Activated CD4-positive, alpha-beta T cell treated with anti-CD3 and anti-CD28 coated beads, Interleukin-2, amount 50 U/mL, for 16 hours (primary cell): ENCODE data around the gene ZBED5.
"Not testable (repeated sequence)": the region's sequence is repeated elsewhere in the genome, so short reads cannot be mapped to it uniquely, and the experiment has no call there.

Experiments used
- DNase-seq: peaks from one replicate; pipeline ENCODE4 v3.0.0-alpha.2; 2020

Gene ZBED5

DNA sequence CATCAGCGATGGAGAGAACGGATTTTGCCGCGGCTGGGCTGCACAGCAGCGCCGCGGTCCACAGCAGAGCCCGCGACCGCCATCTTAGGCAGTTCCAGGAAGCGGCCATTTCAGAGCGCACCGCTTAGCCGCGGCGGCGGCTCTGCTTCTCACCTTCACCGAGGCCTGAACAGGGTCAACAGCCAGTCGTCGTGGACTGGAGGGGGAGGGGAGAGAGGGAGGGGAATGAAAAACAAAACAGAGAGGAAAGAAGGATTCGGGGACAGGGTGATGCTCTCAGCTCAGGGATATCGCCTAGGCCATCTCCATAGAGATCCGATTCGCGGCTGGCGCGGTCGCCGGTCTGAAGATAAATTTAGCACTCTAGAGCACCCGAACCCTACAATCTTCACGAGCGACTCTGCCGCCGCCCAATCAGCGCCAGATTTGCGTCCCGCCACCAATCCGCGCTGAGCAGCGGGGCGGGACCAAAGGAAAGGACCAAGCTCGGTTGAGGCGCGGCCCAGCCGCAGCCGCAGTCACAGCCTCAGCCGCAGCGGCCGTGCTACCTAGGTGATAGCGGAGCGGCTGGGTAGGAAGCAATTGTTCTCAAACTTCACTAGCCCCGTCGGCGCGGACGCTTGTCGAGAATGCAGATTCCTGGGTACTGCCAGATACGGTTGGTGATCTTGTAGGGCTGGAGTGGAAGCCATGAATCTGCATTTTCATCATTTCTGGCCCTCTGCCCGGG, at the start of gene ZBED5:
Gene ZBED5, minus strand, starts transcription at position 345 of the 730 bp plus-strand sequence. CDS start 3,108 bp downstream, outside the sequence.
- DNase-seq = peak; percentile 97

DNA sequence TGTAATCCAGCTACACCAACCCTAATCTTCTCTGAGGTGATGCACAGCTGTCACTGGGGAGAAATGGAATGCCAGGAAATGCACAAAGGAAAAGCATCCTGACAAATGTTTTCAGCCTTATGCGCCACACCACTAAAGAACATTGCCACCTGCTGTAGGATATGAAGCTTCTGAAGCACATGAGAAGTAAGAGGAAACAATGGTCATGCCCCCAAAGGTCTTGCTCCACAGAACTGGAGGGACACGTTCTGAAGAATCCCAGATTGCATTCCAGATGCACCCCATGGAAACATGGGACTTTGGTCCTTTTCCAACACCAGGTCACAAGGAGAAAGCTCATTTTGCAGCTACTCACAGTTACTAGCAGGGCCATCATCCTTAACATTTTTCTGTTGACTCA, 48.7 kb upstream of the ZBED5 start:
- no peak for DNase-seq

DNA sequence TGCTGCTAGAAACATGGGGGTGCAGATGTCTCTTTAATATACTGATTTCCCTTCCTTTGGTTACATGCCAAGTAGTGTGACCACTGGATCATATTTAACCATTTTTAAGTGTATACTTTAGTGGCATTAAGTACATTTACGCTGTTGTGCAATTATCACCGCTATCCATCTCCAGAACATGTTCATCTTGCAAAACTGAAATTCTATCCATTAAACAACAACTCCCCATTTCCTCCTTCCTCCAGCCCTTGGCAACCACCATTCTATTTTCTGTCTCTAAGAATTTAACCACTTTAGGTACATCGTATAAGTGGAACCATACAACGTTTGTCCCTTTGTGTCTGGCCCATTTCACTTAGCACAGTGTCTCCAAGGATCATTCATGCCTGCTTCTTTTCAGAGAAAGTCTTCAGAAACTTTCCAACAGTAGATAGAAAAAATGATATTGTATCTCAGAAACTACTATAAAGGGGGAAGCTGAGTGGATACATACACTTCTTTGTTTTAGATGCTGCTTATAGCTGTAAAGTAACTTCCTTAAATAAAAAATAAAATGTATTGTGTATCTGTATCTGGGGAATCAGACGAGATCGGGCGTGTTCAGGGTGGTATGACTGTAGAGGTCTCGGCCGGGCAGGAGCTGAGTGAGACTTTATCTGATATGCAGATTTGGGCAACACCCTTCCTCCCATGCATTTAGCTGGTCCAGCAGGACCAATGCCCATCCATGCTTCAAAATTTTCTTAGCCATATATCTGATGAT, 44.6 kb upstream of the ZBED5 start:
- no peak for DNase-seq

DNA sequence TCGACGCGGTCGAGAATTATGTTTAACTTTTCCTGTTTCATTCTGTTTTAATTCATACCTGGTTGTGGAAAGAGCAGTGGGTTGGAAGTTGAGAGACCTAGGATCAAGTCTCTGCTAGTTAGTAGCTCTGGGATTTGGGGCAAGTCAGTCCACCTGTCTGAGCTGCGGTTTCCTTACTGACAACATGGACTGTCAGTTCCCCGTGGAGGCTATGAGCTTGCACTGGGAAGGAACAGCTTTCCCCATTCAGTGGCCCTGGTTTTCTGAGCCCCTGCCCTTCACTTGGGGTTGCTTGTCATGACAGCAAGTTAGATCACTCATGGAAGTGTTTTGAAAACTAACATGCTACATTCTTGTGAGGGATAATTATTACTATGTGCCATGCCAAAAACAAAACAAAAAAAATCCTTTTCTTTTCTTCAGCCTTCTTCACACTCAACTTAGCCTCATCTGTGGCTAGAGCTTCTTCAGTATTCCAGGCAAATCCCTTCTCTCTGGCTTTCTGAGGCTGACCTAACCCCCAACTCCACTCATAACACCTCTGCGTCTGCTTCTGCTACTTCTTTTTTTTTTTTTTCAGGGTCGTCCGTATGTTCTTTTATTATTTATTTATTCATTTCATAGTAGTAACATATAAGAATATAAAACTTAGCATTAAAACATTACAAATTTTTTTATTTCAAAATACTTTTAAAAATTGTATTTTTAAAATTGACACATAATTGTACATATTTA, 43.0 kb upstream of the ZBED5 start:
- DNase-seq = no peak

DNA sequence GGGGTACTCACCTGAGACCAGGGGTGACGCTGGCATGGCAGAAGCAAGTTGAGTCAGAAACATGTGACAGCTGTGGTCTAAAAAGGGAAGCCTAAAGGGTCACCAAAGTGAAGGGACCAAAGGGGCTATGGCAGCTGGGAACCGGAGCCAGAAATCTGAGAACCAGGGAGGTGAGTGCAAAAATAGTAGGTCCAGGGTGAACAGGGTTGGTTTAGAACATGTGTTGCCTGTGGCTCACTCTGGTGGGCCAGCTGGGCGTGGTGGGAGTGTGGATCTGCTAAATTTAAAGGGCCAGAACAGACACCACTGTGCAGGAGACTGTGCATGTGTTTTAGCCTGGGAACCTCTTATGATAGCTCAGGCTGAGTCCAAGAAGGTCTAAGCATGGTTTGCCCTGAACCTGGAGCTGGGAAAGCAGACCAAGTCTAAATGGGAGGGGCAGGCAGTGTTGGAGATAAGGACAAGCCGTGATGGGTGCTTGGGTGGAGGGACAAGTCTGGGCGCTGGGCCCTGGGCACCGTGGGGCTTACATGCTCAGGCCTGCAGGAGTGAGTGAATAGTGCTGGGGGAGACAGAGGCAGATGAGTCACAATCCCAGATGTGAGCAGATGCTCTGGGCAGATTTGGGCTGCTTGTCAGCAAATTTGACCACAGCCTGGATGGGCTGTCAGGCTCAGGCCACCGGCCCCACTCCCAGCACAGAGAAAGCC, 41.4 kb upstream of the ZBED5 start:
- DNase-seq = no peak

DNA sequence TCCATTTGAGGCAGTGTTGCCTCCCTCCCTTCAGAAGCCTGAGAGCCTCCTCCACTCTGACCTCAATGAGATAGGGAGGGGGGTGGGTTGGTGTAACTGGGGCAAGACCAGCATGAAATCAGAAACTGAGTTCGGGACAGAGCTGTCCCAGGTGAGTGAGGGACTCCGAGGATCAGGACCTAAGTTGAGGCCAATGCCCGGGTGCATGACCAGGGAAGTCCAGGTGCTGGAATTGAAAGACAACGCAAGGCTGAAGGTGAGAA, 40.8 kb upstream of the ZBED5 start:
- no peak for DNase-seq

DNA sequence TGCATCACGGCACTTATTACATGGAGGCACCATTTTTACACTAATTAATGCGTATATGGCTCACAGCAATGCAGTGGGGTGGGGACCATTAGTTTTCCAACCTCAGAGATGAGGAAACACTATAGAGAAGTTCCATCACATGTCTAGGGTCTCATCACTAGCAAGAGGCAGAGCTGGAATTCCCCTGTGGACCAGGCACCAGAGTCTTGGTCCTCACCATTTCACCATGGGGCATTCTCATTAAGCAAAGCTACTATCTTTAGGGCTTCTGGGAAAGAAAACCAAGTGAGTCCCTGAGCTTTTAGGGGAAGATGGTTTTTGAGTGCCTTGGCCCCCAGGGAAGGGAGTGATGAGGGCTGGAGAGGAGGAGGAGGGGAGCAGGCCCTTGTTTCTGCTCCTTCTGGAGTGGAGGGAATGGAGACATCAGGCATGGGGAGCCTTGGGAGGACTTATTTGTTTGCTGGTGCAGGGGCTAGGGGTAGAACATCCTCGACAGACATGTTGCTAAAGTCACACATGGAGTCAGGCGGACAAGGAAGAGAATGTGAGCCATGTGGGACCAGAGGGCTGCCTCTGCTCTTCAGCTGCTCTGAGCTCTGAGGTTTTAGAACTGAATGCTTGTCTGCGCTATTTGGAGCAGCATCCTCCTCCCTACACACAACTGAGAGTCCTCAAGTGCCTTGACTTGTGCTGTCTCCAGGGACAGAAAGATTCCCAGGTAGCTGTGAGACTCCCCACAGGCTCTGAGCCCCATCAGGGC, 40.3 kb upstream of the ZBED5 start:
- DNase-seq = no peak

DNA sequence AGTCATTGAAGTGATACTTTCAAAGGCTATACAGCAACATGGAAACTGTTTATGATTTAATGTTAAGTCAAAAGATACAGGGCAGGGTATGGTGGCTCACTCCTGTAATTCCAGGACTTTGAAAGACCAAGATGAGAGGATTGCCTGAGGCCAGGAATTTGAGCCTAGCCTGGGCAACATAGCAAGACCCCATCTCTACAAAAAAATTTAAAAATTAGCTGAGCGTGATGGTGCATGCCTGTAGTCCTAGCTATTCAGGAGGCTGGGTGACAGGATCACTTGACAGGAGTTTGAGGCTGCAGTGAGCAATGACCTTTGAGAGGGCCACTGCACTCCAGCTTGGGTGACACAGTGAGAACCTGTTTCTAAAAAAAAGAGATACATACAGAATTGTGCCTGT, 39.3 kb upstream of the ZBED5 start:
- no peak for DNase-seq

DNA sequence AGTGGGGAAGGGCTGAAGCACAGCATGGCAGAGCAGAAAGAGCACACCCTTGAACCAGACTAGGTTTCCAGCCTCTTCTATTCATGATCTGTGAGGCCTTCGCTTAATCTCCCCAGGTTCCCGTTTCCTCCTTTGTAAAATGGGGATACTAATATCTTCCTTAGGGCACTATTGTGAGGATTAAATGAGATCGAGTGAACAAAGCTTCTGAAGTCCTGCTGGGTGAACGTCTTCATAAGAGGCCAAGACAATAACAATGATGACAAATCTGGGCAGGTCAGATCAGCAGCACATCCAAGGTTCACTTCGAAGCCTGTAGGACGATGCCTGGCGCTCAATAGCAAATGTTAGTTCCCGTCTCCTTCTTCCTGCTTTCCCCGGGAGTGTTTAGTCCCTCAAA, 38.6 kb upstream of the ZBED5 start:
- DNase-seq = no peak

DNA sequence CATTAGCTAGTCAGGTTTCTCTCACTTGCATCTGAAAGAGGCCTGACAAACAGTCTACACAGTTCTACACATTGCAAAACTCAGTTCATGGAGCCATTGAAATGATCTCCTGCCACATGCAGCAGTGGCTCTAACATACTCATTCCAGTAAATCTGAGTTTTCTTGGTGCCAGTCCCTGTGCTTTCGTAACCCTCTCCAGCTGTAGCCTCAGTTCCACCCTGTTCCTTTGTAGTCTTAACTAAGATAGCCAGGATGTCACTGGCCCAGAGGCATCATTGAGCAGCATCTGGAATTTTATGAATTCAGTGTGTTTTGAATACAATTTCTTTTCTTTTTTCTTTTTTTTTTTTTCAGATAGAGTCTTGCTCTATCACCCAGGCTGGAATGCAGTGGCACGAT, 37.4 kb upstream of the ZBED5 start:
- DNase-seq = no peak

DNA sequence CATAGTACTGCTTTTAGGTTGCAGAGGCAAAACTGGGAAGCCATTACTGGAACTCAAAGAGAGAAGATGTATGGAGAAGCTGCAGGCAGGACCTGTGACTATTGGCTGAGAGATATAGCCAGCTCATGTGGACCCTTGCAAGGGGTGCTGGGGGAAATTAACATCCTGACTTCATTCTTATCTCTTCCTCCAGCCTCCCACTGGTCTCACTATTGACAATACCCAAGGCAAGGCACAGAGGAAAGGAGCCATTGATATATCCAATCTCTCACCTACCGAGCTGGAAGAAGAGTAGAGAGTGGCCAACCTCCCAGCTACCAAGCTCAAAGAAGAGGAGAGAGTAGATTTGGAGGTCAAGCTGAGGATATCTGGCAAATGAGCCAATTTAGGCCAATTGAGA, 36.8 kb upstream of the ZBED5 start:
- DNase-seq = no peak

DNA sequence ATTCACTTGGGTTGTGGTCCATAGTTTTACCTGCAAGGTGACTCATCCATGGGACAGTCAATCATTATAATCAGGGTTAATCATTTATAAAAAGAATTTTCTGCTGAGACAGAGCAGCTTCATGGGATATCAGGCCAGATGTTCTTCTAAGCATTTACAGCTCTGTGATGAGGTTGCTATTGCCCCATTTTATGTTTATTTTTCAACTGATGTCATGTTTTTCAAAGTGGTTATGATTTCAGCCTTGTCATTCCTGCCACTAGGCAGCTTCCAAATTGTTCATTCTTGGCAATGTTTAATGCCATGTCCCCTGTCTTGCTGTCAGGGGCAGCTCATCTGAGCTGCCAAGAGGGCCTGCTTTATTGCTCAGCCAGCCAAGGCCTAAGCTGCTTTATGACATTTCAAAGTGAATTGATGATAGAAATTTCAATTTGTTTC, 35.9 kb upstream of the ZBED5 start:
- no peak for DNase-seq

DNA sequence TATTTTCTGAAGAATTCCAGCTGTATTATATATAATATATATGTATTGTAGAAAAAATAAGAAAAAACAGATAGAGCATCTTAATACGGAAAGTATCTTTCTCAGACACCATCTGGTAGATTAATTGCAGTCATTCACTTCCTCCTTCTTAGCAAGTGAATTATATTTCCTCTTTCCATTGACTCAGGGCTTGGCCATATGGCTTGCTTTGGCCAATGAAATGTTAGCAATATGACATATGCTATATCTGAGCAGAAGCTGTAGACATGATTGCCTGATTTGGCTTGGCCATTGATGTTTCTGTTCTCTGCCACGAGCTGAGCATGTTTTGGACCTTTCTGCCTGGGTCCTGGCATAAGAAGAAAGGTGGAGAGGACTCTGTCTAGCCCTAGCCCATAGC, 34.4 kb upstream of the ZBED5 start:
- no peak for DNase-seq

DNA sequence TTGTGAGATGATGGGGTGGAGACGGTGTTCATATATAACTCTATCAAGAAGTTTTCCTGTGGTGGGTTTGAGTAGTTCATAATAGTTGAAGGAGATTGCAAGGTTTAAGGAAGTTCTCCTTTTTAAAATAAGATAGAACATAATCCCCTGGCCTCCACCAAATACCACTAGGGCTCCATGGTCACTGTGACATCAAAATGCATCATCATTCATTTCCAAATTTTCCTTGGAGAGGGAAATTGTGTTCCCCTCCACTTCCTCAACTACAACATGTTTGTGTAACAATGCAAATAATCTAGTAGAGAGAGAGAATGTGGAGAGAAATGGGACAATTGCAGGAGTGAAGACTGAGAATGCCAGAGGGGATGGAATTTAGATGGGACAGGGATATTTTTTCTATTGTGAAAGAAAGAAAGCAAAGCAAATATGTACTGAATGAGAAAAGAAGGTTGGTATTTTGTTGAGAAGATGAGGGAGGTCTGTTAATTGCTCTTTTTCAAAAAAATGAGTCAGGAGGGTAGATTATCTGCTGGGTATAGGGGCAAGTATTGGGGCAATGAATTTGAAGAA, 33.4 kb upstream of the ZBED5 start:
- DNase-seq = no peak

DNA sequence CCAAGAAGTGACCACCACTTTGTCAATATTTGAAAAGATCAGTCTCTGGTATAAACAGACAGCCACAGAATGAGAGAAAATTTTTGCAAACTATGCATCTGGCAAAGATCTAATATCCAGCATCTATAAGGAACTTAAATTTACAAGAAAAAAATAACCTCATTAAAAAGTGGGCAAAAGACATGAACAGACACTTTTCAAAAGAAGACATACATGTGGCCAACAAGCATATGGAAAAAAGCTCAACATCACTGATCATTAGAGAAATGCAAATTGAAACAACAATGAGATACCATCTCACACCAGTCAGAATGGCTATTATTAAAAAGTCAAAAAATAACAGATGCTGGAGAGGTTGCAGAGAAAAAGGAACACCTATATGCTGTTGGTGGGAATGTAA, 32.2 kb upstream of the ZBED5 start:
- DNase-seq = not testable (repeated sequence)

DNA sequence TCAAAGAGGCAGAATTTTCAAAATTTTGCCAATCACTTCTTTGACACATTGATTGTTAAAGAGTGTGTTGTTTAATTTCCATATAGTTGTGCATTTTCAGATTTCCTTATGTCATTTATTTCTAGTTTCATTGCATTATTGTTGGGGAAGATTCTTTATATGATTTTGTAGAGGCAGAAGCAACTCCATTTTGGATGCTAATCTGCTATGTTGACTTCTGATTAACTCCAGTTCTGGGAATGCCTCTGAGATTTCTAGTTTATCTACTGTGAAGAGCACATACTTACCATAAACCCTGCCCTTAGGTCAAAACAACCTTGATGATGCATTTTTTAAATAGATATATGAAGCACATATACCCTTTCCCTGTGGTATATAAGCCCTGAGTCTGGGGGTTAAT, 29.5 kb upstream of the ZBED5 start:
- no peak for DNase-seq

DNA sequence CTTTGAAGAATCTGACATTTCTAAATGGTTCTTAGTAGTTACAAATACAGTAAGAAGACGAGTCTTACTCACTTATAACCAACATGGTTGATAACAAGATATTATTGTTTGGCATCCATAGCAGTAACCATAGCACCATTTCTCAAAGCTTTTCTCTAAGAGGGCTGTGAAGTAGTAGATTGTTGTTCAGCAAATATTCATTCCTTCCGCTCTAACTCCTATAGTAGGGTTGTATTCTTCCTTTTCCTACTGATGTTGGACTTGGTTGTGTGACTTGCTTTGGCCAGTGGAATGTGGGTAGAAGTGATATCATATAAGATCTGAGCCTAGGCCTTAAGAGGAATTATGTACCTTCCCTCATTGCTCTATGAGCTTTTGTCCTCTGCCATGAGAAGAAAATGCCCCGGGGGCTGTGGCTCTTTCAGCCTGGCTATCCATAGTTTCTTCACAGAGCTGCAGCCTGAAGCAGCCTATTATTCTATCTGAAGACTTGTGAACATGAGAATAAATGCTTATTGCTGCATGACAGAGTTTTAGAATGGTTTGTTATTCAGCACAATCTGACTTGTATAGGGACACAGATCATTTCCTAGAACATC, 28.9 kb upstream of the ZBED5 start:
- DNase-seq = no peak

DNA sequence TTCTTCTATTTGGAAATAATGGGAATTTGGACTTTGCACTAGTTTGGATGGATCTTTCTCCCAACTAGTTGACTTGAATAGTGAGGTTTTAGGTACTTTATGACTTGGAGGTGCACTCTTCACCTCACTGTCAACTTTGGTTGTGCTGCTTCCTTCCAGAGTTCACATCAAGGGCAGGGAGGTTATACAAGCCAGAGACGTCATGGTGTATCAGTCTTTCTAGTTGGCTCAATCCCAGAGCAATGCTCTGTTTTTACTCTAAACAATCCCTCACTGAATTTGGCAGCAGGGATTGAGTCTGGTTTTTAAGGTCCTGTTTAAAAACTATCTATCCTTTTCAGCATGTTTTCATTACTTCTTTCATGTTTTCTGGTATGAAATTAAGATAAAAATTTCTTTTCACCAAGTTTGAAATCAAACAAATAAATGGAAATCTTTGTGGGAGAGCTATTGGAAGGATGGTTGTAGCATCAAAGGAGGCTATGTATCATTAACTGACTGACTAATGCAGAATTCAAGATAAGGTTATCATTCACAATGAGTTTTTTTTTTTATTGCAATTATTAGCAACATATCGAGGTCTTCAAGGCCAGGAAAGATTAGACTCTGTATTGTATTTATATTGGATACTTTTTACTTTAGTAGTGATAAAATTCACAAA, 28.0 kb upstream of the ZBED5 start:
- no peak for DNase-seq

DNA sequence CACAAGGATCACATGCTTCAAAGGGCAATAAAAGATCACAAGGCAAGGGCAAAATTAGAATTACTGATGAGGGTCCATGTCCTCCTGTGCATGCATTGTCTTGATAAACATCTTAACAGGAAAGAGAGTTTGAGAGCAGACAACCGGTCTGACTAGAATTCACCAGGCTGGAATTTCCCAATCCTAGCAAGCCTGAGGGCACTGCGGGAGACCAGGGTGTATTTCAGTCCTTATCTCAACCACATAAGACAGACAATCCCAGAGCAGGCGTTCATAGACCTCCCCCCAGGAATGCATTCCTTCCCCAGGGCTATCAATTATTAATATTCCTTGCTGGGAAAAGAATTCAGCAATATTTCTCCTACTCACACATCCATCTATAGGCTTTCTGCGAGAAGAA, 26.4 kb upstream of the ZBED5 start:
- DNase-seq = not testable (repeated sequence)

DNA sequence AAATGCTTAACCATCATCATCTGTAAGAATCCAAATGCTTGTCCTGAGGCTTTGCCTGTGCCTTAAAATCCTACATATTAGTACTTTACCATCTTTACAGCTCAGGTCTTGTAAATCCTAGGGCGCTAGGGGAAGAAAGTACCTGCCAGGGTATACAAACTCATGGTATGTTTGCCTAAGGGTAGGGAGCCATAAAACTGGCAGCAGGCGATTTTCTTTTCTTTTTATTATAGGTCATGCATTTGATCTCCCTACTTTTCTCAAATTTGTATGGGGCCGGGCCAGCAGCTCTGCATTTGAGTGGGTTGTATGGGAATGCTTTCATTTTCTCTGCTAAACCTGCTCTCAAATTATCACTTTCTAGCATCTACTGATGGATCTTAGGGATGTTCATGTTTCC, 24.0 kb upstream of the ZBED5 start:
- DNase-seq = no peak
